ENCODE measurements around the gene CCNDBP1. TPM values are rescaled to one million over a fixed set of nuclear protein-coding genes. Genes with fewer than 3 reads are reported as not detected.
"Not testable (repeated sequence)": the region's sequence is repeated elsewhere in the genome, so short reads cannot be mapped to it uniquely, and the experiment has no call there.

CCNDBP1 gene
- total and polyA plus RNA-seq, 7 experiments from 2014 or later, result 72.3 to 163 (median 105) TPM

- ATAC-seq (no peak), DNase-seq (no peak)
- Mint-ChIP-seq H3K27ac (peak overlapping the region in 1 of 9 donors; percentile 35), H3K4me1 (peaks cover 0 to 5% (median 0%) of the 10 kb centered on the region in 7 donors), H3K9me3 (no peaks in the 10 kb centered on the region), H3K36me3 (no peaks in the 10 kb centered on the region), H3K27me3 (peaks cover 0 to 26% (median 7%) of the 10 kb centered on the region in 5 donors), H3K4me3 (no peak overlapping the region)
- POLR2A ChIA-PET, result no interaction called here
- H3K4me1 ChIP-seq (ENCODE audit: control insufficient read depth in 2 of 2, insufficient read depth in 2 of 2, low read length in 2 of 2), result no peaks in the 10 kb centered on the region
- H3K9me3 ChIP-seq (ENCODE audit: control insufficient read depth in 2 of 3, low read length in 3 of 3), result no peaks in the 10 kb centered on the region
- no peak overlapping the region for H3K4me3 ChIP-seq (ENCODE audit: low read length)
- H3K36me3 ChIP-seq (ENCODE audit: control insufficient read depth in 2 of 3, insufficient read depth in 3 of 3, low read length in 3 of 3), result no peaks in the 10 kb centered on the region
- intact Hi-C loops (cut with micrococcal nuclease), result loop anchor here in 1 of 2 donors (10.0 kb wide), 1 partner anchor 295 kb away; the partner anchor contains the start of gene MAP1A
- H3K27me3 ChIP-seq (ENCODE audit: control insufficient read depth in 2 of 2, insufficient read depth in 2 of 2, low read length in 2 of 2), result no peaks in the 10 kb centered on the region
- H3K27ac ChIP-seq (ENCODE audit: low read depth, low read length), result no peak overlapping the region
- CTCF ChIA-PET, result interaction anchor here (0.7 kb wide), 1 partner anchor 53 kb away, joined by 6 read pairs; no protein-coding TSS in a partner anchor
These were observed 35.0 kb downstream of the CCNDBP1 start for GRCh38 chr15:43219929-43220928.

DNA sequence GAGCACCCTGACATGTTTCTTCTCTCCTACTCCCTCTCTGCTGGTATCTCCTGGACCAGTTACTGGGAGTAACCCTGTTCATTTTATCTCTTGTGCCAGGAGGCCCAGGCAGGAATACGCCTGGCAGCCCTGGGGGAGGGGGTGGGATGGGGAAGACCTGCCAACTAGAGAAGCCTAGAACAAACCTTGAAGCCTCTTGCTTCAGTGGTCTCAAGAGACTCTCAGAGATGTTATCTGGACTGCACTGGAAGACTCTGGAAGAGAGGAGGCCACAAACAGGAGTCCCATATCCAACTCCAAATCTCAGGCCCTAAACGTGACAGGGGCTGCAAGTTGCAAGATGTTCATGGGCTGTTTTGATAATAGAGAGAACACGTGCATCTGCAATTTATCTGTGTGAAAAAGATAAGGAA, 35.8 kb downstream of the CCNDBP1 start, which contains the start of gene EPB42:
EPB42 (minus strand) TSS at position 28 of the 413 bp plus-strand sequence. CDS start 193 bp downstream, outside the sequence.
- intact Hi-C loops (cut with micrococcal nuclease), result loop anchor here in 1 of 2 donors (10.0 kb wide), 1 partner anchor 294 kb away; the partner anchor contains the start of gene MAP1A
- peaks cover 7 to 26% (median 13%) of the 10 kb centered on the region in 5 donors for H3K27me3 Mint-ChIP-seq
- H3K4me1 Mint-ChIP-seq, result peaks cover 1 to 12% (median 7%) of the 10 kb centered on the region in 7 donors
- no peaks in the 10 kb centered on the region for H3K4me1 ChIP-seq (ENCODE audit: control insufficient read depth in 2 of 2, insufficient read depth in 2 of 2, low read length in 2 of 2)
- no peaks in the 10 kb centered on the region for H3K36me3 ChIP-seq (ENCODE audit: control insufficient read depth in 2 of 3, insufficient read depth in 3 of 3, low read length in 3 of 3)
- H3K9me3 Mint-ChIP-seq, result peaks cover 0 to 1% (median 0%) of the 10 kb centered on the region in 11 donors
- no peaks in the 10 kb centered on the region for H3K27me3 ChIP-seq (ENCODE audit: control insufficient read depth in 2 of 2, insufficient read depth in 2 of 2, low read length in 2 of 2)
- no peak within 1 kb of the TSS for H3K27ac ChIP-seq (ENCODE audit: low read depth, low read length)
- CTCF ChIA-PET, result no interaction called here
- H3K9me3 ChIP-seq (ENCODE audit: control insufficient read depth in 2 of 3, low read length in 3 of 3), result no peaks in the 10 kb centered on the region
- no peaks in the 10 kb centered on the region for H3K36me3 Mint-ChIP-seq
- peak within 1 kb of the TSS in 1 of 9 donors; percentile 35 for H3K27ac Mint-ChIP-seq
- no peak within 1 kb of the TSS for H3K4me3 ChIP-seq (ENCODE audit: low read length)
- H3K4me3 Mint-ChIP-seq, result no peak within 1 kb of the TSS
- DNase-seq (no peak), ATAC-seq (no peak)
- POLR2A ChIA-PET, result no interaction called here

GRCh38 chr15:43221422-43221821, 36.2 kb downstream of the CCNDBP1 start:
- H3K36me3 Mint-ChIP-seq, result no peaks in the 10 kb centered on the region
- no peak overlapping the region for H3K4me3 Mint-ChIP-seq
- CTCF ChIA-PET, result no interaction called here
- Histone ChIP-seq H3K4me3 (ENCODE audit: low read length) (no peak overlapping the region), H3K27ac (ENCODE audit: low read depth, low read length) (no peak overlapping the region), H3K27me3 (ENCODE audit: control insufficient read depth in 2 of 2, insufficient read depth in 2 of 2, low read length in 2 of 2) (no peaks in the 10 kb centered on the region), H3K4me1 (ENCODE audit: control insufficient read depth in 2 of 2, insufficient read depth in 2 of 2, low read length in 2 of 2) (no peaks in the 10 kb centered on the region), H3K9me3 (ENCODE audit: control insufficient read depth in 2 of 3, low read length in 3 of 3) (no peaks in the 10 kb centered on the region), H3K36me3 (ENCODE audit: control insufficient read depth in 2 of 3, insufficient read depth in 3 of 3, low read length in 3 of 3) (no peaks in the 10 kb centered on the region)
- H3K4me1 Mint-ChIP-seq, result peaks cover 1 to 13% (median 7%) of the 10 kb centered on the region in 7 donors
- intact Hi-C loops (cut with micrococcal nuclease), result loop anchor here in 1 of 2 donors (10.0 kb wide), 1 partner anchor 293 kb away; the partner anchor contains the start of gene MAP1A
- H3K9me3 Mint-ChIP-seq, result peaks cover 0 to 1% (median 0%) of the 10 kb centered on the region in 11 donors
- peaks cover 7 to 26% (median 15%) of the 10 kb centered on the region in 5 donors for H3K27me3 Mint-ChIP-seq
- POLR2A ChIA-PET, result no interaction called here
- no peak for DNase-seq
- no peak for ATAC-seq
- no peak overlapping the region for H3K27ac Mint-ChIP-seq

- H3K9me3 ChIP-seq (ENCODE audit: control insufficient read depth in 2 of 3, low read length in 3 of 3), result no peaks in the 10 kb centered on the region
- no peak overlapping the region for H3K27ac ChIP-seq (ENCODE audit: low read depth, low read length)
- H3K4me3 ChIP-seq (ENCODE audit: low read length), result no peak overlapping the region
- peaks cover 0 to 1% (median 0%) of the 10 kb centered on the region in 11 donors for H3K9me3 Mint-ChIP-seq
- H3K36me3 ChIP-seq (ENCODE audit: control insufficient read depth in 2 of 3, insufficient read depth in 3 of 3, low read length in 3 of 3), result no peaks in the 10 kb centered on the region
- intact Hi-C loops (cut with micrococcal nuclease), result loop anchor here (1.0 to 10.0 kb wide), 4 partner anchors 38 to 289 kb away; partner anchors contain the start of gene MAP1A (in 1 of the 2)
- H3K36me3 Mint-ChIP-seq, result no peaks in the 10 kb centered on the region
- H3K27me3 ChIP-seq (ENCODE audit: control insufficient read depth in 2 of 2, insufficient read depth in 2 of 2, low read length in 2 of 2), result no peaks in the 10 kb centered on the region
- peaks cover 5 to 24% (median 11%) of the 10 kb centered on the region in 5 donors for H3K27me3 Mint-ChIP-seq
- peak overlapping the region in 4 of 10 donors; percentile 1 to 62 (median 28) for H3K4me3 Mint-ChIP-seq
- peaks cover 1 to 9% (median 7%) of the 10 kb centered on the region in 7 donors for H3K4me1 Mint-ChIP-seq
- ATAC-seq, result peak; percentile 85
- H3K27ac Mint-ChIP-seq, result no peak overlapping the region
- no peaks in the 10 kb centered on the region for H3K4me1 ChIP-seq (ENCODE audit: control insufficient read depth in 2 of 2, insufficient read depth in 2 of 2, low read length in 2 of 2)
- CTCF ChIA-PET, result interaction anchor here (0.6 to 3.5 kb wide), 8 partner anchors 9 to 1354 kb away, joined by 3 to 49 read pairs (median 4); no protein-coding TSS in a partner anchor
- POLR2A ChIA-PET, result interaction anchor here (0.7 kb wide), 1 partner anchor 29 kb away, joined by 3 read pairs; no protein-coding TSS in a partner anchor
- DNase-seq, result peak in 7 of 9 donors; percentile 29 to 69 (median 56)
These were observed 40.2 kb downstream of the CCNDBP1 start for GRCh38 chr15:43225201-43225949.

GRCh38 chr15:43225950-43226255, 40.7 kb downstream of the CCNDBP1 start:
- Mint-ChIP-seq H3K4me3 (peak overlapping the region in 4 of 10 donors; percentile 1 to 62 (median 28)), H3K27me3 (peaks cover 4 to 23% (median 11%) of the 10 kb centered on the region in 5 donors)
- not testable (repeated sequence) for H3K4me1 Mint-ChIP-seq; ATAC-seq; H3K27ac ChIP-seq (ENCODE audit: low read depth, low read length); H3K9me3 Mint-ChIP-seq; H3K36me3 ChIP-seq (ENCODE audit: control insufficient read depth in 2 of 3, insufficient read depth in 3 of 3, low read length in 3 of 3); H3K36me3 Mint-ChIP-seq; H3K4me1 ChIP-seq (ENCODE audit: control insufficient read depth in 2 of 2, insufficient read depth in 2 of 2, low read length in 2 of 2); DNase-seq; H3K27ac Mint-ChIP-seq; H3K4me3 ChIP-seq (ENCODE audit: low read length); H3K9me3 ChIP-seq (ENCODE audit: control insufficient read depth in 2 of 3, low read length in 3 of 3); H3K27me3 ChIP-seq (ENCODE audit: control insufficient read depth in 2 of 2, insufficient read depth in 2 of 2, low read length in 2 of 2)
- CTCF ChIA-PET, result interaction anchor here (0.6 to 3.5 kb wide), 8 partner anchors 9 to 1353 kb away, joined by 3 to 49 read pairs (median 4); no protein-coding TSS in a partner anchor
- intact Hi-C loops (cut with micrococcal nuclease), result loop anchor here (1.0 to 10.0 kb wide), 4 partner anchors 39 to 289 kb away; partner anchors contain the start of gene MAP1A (in 1 of the 2)
- POLR2A ChIA-PET, result interaction anchor here (0.7 kb wide), 1 partner anchor 28 kb away, joined by 3 read pairs; no protein-coding TSS in a partner anchor

Measured in naive thymus-derived CD4-positive, alpha-beta T cell (primary cell).